Kasumi-1 (cell line): ENCODE data around the gene TPP2.

Experiments
- DNase-seq, 2 experiments: peaks; one replicate each; lab custom pipeline; 2025; lab: John Stamatoyannopoulos, UW

TPP2 gene

GRCh38 chr13:102596147-102597028 is at the start of gene TPP2:
Gene TPP2, plus strand, starts transcription at chr13:102596986. Its CDS starts 53 bp downstream, at chr13:102597039.
- peak; percentile 93 to 94 for DNase-seq

- no peak for DNase-seq
Measured at GRCh38 chr13:102548811-102549210, 48.0 kb upstream of the TPP2 start.

- DNase-seq, result no peak
Measured at GRCh38 chr13:102550507-102550906, 46.3 kb upstream of the TPP2 start.

DNA sequence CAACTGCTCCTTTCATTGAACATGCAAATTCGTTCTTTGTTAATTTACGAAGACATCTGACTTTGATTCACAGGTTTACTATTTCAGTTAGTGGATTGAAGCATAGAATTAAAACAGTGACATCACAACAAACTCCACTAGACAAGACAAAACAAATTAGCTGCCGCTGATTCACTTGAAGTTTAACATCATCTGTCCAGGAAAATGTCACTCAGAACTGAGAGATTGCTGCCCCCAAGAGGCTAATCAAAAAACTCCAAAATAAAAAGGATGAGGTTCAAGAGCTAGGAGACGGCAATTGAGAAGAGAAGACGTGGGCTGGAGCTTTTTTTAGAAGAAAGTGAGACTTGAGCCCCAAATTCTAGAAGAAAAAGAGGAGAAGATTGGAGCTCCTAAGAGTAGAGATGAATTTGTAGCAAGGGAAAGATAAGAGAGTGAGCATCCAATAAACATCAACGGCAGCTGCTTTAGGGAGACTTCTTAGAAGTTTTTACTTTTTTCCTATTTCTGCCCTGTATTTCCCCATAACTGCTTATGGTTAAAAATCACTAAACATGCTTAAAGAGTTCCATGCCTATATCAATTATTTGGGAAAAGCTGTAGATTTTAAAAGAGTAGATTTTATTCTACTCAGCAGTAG is 40.8 kb upstream of the TPP2 start:
- DNase-seq, result peak; percentile 51 to 65

DNA sequence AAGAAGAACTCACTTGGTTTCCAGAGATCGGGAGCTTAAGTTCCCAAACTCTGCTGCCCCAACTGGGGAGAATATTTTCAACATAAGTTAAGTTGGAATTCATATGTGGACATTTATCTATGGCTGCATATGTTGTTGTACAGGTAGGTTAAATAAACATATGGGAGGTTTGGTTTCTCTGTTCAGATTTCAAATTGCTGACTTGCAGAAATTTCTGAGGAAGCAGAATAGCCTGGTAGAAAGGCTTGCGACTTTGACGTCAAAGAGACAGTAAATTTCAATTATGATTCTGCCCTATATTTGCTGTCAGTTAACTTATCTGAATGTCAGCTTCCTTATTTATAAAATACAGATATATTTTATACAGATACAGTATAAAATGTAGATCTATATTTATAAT is 40.0 kb upstream of the TPP2 start:
- DNase-seq, result no peak

- DNase-seq, result no peak
Measured at GRCh38 chr13:102558029-102558428, 38.8 kb upstream of the TPP2 start.

DNA sequence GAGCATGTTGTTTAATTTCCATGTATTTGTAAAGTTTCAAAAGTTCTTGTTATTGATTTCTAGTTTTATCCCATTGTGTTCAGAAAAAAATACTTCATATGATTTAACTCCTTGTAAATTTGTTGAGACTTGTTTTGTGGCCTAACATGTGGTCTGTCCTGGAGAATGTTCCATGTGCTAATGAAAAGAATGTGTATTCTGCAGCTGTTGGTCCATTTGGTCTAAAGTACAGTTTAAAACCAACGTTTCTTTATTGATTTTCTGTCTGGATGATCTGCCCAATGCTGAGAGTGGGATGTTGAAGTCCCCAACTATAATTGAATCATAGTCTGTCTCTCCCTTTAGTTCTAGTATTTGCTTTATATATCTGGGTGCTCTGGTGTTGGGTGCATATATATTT is 34.9 kb upstream of the TPP2 start:
- DNase-seq, result no peak

GRCh38 chr13:102563267-102563666 is 33.5 kb upstream of the TPP2 start:
- no peak for DNase-seq

DNA sequence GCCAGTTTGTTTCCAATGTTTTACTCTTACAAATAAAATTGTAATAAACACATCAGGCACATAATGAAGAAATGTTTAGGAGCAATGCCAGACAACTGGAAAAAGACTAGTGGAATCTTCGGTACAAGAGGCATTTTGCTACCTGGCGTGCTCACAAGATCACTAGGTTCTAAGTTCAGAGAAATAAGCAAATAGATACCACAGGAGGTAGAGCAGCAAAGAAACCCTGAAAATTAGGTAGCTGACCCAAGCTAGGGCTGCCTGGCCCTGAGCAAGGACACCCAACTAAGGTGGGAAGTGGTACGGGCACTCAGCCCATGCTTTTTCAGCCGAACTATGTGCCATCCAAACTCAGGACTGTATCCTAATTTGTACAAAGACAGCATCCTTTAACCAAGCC is 32.2 kb upstream of the TPP2 start:
- no peak for DNase-seq

GRCh38 chr13:102566513-102566912 is 30.3 kb upstream of the TPP2 start:
- DNase-seq, result no peak

DNA sequence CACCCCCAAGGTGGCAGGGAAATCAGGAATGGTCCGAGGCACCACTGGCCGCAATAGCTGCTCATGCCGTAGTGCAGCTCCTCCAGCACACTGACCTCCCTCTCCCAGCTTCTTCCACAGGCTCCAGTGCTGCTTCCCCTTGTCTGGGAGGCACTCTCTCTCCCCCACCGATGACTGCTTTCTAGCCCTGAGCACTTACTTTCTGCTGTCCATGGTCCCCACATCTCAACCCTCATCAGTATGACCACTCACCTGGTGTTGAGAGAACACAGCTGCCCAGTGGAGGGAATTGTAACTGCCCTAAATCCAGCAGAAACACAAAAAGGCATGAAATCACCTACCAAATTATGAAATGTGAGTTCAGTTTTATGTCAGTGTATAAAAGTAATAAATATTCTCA is 28.9 kb upstream of the TPP2 start:
- no peak for DNase-seq

DNA sequence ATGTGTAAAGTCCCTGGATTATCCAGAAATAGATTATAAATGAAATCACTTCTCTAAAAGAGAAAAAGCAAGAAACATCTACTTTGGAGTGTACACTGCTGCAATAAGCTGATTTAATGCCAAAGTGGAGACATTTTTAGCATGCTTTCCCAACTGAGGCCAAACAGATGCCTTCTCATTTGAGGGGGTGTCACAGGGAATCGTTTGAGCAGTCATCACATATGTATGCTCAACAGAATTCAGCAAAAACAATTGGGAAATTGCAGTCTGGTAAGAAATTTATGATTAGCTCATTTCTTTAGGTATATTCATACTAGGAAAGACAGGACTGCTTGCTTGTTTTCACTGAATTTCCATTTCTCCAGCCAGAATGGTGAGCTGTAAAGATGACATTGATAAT is 27.3 kb upstream of the TPP2 start:
- no peak for DNase-seq

- DNase-seq, result no peak
Measured at GRCh38 chr13:102571075-102571474, 25.7 kb upstream of the TPP2 start.

DNA sequence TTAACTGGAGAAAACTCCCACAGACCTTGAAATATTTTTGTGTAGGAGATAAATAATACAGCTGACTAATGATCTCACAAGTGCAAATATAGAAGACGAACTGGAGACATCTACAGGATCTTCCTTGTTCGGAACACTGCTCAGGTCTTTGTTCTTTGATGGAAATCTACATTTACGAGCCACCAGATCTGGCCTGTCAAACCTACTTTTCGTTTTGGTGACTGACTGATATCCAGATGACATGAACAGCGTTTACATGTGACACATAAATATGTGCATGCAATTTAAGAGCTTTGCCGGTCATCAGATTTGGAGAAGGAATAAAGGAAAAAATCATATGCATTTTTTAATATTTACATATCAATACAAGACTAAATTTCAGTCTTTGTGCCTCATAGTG is 24.5 kb upstream of the TPP2 start:
- DNase-seq, result no peak

DNA sequence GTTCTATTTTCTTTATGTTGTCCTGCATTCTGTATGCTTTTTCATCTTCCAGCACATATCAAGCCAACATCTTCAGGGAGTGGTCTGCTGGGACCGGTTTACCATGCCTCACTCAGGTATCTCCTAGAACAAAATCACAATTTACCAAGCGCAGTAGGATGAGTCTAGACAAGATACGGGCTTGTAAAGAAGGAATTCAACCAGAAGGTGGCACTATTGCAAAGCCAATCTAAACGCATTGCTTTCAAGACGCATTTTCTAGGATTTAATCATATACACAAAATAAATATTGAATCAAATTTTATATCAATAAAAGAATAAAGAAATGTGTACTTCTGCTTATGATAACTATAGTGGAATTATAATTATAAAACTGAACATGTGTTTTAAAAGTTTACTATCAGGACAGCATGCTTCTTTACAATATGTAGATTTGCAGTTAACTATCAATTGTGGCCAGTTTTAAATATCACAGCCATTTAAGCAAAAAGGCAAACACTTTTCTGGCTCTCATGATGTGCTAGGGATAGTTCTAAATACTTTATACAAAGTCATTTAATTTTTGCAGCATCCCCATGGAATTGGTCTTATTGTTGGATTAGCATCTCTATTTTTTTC is 16.1 kb upstream of the TPP2 start:
- DNase-seq, result peak; percentile 84 to 86

DNA sequence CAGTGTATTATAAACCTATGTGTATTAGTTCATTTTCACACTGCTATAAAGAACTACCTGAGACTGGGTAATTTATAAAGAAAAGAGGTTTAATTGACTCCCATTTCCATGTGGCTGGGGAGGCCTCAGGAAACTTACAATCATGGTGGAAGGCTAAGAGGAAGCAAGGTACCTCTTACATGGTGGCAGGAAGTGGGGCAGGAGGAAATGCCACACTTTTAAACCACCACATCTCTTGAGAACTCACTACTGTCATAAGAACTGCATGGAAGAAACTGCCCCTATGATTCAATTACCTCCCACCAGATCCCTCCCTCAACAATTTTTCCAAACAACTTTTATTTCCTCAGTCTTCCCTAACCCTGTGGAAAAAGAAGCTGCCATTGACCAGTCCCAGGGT is 14.5 kb upstream of the TPP2 start:
- DNase-seq, result peak in 1 of 2 experiments; percentile 6

DNA sequence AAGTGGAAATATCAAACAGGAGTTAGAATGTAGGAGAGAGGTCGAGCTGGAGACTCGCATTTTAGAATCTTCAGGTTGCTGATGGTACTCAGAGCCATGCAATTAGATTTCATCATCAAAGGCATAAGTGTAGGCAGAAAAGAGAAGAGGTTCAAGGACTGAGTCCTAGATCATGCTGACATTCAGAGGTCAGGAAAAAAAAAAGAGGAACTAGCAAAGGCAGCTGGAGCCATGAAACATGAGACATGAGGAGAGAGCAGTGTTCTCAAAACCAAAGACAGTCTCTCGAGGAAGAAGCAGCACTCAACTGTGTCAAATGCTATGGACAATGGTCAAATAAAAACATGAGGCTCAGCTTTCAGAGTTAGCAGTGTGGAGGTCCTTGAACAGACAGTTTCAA is 12.4 kb upstream of the TPP2 start:
- DNase-seq, result peak; percentile 95 to 96

GRCh38 chr13:102586615-102587014 is 10.2 kb upstream of the TPP2 start:
- no peak for DNase-seq

DNA sequence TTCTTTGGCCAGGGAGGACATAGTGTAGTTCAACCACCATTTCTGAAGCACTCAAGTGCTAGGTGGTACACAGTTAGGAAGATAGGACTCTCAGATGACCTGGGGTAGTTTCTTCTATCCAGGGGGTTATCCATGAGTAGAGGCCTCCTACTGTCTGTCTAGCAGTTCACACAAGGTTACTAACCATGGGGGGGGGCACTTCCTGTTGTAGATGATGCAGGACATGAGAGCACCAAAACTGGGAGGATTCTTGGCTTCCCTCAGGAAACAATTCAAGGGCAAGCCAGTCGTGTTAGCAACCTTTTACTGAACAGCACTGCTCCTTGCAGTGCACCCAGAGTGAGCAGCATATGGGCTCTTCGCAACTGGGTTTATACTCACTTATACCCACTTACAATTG is 8.9 kb upstream of the TPP2 start:
- peak; percentile 8 to 39 for DNase-seq

DNA sequence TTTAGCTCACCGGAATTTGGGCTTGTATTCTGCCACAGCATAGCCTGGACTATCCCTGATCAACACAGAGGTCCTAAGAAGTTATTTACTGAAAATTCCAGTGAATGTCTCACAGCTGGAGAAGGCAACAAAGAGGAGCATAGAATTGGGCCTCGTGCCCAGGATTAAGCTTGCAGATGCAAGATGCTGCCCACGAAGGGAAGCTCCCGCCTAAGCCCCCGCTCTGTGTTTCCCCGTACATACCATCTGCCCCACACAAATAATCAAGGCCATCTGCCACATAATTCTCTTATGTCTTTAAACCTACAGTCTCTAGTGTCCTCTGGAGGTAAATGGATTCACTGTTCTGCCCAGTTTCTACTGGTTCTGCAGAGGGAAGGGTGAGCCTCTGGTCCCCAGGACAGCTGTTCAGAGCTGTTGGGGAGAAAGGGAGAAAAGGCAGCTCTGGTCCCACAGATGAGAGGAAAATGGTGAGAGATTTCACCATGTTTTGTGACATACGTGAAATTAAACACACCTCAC is 7.4 kb upstream of the TPP2 start:
- DNase-seq, result no peak

DNA sequence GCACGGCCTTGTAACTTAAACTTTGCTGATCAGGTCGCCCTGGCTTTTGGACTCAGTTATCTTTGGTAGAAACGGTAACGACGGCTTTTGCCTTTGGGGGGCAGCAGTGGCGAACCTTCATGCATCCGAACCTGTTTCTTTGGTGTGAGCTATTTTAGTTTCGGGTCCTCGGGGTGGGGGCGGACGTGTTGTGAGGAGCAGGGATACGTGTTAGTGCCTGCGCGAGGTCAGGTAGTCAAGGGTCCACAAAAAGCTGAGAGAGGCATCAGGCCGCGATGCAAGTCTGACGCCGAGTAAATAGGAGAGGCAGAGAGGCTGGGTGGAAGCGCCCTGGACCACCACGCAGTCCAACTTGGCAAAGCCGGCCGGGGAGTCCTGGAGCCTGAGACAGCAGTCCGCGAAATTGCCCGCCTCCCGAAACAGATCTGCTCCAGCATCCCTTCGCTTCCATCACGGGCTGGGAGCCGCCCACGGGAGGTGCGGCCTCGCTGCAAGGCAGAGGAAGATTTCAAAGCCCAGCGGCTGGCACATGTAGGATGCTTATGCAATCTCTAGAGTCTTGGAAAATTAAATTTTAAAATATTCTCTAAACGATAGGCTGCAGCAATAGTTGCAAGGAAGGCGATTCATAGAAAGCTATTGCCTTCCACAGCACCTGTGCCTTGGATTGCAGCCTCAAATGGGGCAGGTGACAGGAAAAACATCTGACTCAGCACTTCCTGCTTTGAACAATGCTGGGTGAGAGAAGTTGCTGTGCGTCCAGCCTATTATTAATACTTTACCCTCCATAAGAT is 4.6 kb upstream of the TPP2 start:
- DNase-seq, result peak; percentile 74 to 84

DNA sequence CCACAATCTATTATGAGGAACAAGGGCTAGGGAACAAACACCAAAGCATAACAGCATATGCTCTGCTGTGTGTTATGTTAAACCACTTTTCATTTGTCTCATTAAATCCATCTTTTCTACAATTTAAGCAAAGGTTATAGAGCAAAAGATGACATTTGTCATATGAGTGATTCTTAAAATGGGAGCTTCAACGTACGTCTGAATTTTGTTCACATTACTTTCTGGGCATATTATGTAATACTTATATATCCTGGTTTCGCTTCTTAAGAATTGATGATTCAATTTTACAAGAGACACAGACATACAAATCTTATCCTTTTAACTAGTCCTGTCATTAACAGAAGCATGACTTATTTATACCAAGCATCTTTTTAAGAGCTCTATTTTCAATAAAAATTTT is 3.3 kb upstream of the TPP2 start:
- no peak for DNase-seq
